Measurements from ENCODE around the gene INSR.

Gene INSR

GRCh38 chr19:7260161-7260560 lies 34.1 kb downstream of the INSR start:
- Histone ChIP-seq H3K27me3 (ENCODE audit: control insufficient read depth, insufficient read depth, low read length) (no peaks in the 10 kb centered on the region), H3K4me3 (ENCODE audit: low read depth, low read length) (no peak overlapping the region), H3K9me3 (ENCODE audit: control insufficient read depth, low read length) (no peaks in the 10 kb centered on the region), H3K4me1 (peaks cover 2% of the 10 kb centered on the region), H3K9ac (no peak overlapping the region), H3K36me3 (ENCODE audit: control insufficient read depth, insufficient read depth, low read length) (no peaks in the 10 kb centered on the region), H3K27ac (no peak overlapping the region), H3K4me2 (ENCODE audit: low read length) (no peak overlapping the region), H2AFZ (no peak overlapping the region), H3K79me2 (peaks cover 64% of the 10 kb centered on the region)
- no peak for TF ChIP-seq CTCF (IDR thresholded peaks at IDR 0.05)

DNA sequence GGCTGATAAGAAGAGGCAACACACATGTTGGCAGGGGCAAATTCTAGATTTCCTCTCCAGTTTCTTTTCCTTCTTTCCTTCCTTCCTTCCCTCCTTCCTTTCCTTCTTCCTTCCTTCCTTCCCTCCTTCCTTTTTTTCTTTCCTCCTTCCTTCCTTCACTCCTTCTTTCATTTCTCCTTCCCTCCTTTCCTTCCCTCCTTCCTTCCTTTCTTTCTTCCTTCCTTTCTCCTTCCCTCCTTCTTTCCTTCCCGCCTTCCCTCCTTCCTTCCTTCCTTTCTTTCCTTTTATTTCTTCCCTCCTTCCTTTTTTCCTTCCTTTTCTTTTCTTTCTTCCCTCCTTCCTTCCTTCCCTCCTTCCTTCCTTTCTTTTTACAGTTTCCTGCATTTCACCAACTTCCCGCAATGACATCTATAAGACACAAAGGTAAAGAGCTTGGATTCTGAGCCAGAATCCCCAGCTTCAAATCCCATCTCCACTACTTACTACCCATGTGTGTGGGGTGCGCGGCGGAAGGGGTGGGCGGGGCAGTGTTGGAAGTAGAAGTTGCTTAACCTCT lies 35.3 kb downstream of the INSR start:
- Histone ChIP-seq H3K27ac (no peak overlapping the region), H3K36me3 (ENCODE audit: control insufficient read depth, insufficient read depth, low read length) (no peaks in the 10 kb centered on the region), H3K4me1 (peaks cover 4% of the 10 kb centered on the region), H3K9me3 (ENCODE audit: control insufficient read depth, low read length) (no peaks in the 10 kb centered on the region), H3K79me2 (peaks cover 54% of the 10 kb centered on the region), H3K27me3 (ENCODE audit: control insufficient read depth, insufficient read depth, low read length) (no peaks in the 10 kb centered on the region), H2AFZ (no peak overlapping the region), H3K4me2 (ENCODE audit: low read length) (no peak overlapping the region), H3K9ac (no peak overlapping the region), H3K4me3 (ENCODE audit: low read depth, low read length) (no peak overlapping the region)
- TF ChIP-seq CTCF (IDR thresholded peaks at IDR 0.05) = no peak

GRCh38 chr19:7258041-7258839 lies 36.0 kb downstream of the INSR start:
- H3K4me2 ChIP-seq (ENCODE audit: low read length) = no peak overlapping the region
- H3K27me3 ChIP-seq (ENCODE audit: control insufficient read depth, insufficient read depth, low read length) = no peaks in the 10 kb centered on the region
- H3K9ac ChIP-seq = no peak overlapping the region
- peaks cover 4% of the 10 kb centered on the region for H3K4me1 ChIP-seq
- H3K4me3 ChIP-seq (ENCODE audit: low read depth, low read length) = no peak overlapping the region
- H3K79me2 ChIP-seq = peaks cover 56% of the 10 kb centered on the region
- no peak overlapping the region for H2AFZ ChIP-seq
- no peak for TF ChIP-seq CTCF (IDR thresholded peaks at IDR 0.05)
- no peak overlapping the region for H3K27ac ChIP-seq
- no peaks in the 10 kb centered on the region for H3K9me3 ChIP-seq (ENCODE audit: control insufficient read depth, low read length)
- no peaks in the 10 kb centered on the region for H3K36me3 ChIP-seq (ENCODE audit: control insufficient read depth, insufficient read depth, low read length)

GRCh38 chr19:7257148-7258040 lies 36.8 kb downstream of the INSR start:
- Histone ChIP-seq H3K4me1 (peaks cover 4% of the 10 kb centered on the region), H3K4me3 (ENCODE audit: low read depth, low read length) (no peak overlapping the region), H2AFZ (no peak overlapping the region), H3K4me2 (ENCODE audit: low read length) (no peak overlapping the region), H3K9ac (no peak overlapping the region), H3K27me3 (ENCODE audit: control insufficient read depth, insufficient read depth, low read length) (no peaks in the 10 kb centered on the region), H3K36me3 (ENCODE audit: control insufficient read depth, insufficient read depth, low read length) (no peaks in the 10 kb centered on the region), H3K79me2 (peaks cover 56% of the 10 kb centered on the region), H3K9me3 (ENCODE audit: control insufficient read depth, low read length) (no peaks in the 10 kb centered on the region), H3K27ac (no peak overlapping the region)
- no peak for TF ChIP-seq CTCF (IDR thresholded peaks at IDR 0.05)

Data from parathyroid adenoma (tissue), 2 donors.